GOT3 (cell line): ENCODE results near the gene NCKAP5.

Experiments used
- DNase-seq: peaks from one replicate; lab custom pipeline; 2025; ENCODE audit warnings: mixed read lengths; lab: John Stamatoyannopoulos, UW

Gene NCKAP5

GRCh38 chr2:133382566-133382965, 185.7 kb downstream of the NCKAP5 start:
- DNase-seq, result no peak

GRCh38 chr2:133380991-133381390, 187.3 kb downstream of the NCKAP5 start:
- DNase-seq, result no peak

- no peak for DNase-seq
Observed at GRCh38 chr2:133378928-133379549, 189.2 kb downstream of the NCKAP5 start.

GRCh38 chr2:133378386-133378785, 189.9 kb downstream of the NCKAP5 start:
- DNase-seq, result no peak

GRCh38 chr2:133377599-133377998, 190.7 kb downstream of the NCKAP5 start:
- no peak for DNase-seq

- DNase-seq, result no peak
Observed at GRCh38 chr2:133377021-133377481, 191.2 kb downstream of the NCKAP5 start.

GRCh38 chr2:133374781-133375180, 193.5 kb downstream of the NCKAP5 start:
- DNase-seq, result no peak

GRCh38 chr2:133371286-133371685, 197.0 kb downstream of the NCKAP5 start:
- DNase-seq, result no peak

GRCh38 chr2:133369901-133370658, 198.2 kb downstream of the NCKAP5 start:
- DNase-seq, result no peak

- DNase-seq, result no peak
Observed at GRCh38 chr2:133365117-133365516, 203.1 kb downstream of the NCKAP5 start.

- no peak for DNase-seq
Observed at GRCh38 chr2:133364636-133365035, 203.6 kb downstream of the NCKAP5 start.

- DNase-seq, result no peak
Observed at GRCh38 chr2:133363884-133364283, 204.4 kb downstream of the NCKAP5 start.

- DNase-seq, result no peak
Observed at GRCh38 chr2:133362061-133362476, 206.2 kb downstream of the NCKAP5 start.

- no peak for DNase-seq
Observed at GRCh38 chr2:133360882-133361281, 207.4 kb downstream of the NCKAP5 start.

GRCh38 chr2:133360190-133360589, 208.1 kb downstream of the NCKAP5 start:
- no peak for DNase-seq

- no peak for DNase-seq
Observed at GRCh38 chr2:133352719-133353118, 215.5 kb downstream of the NCKAP5 start.

GRCh38 chr2:133346654-133347053, 221.6 kb downstream of the NCKAP5 start:
- no peak for DNase-seq

GRCh38 chr2:133345638-133346037, 222.6 kb downstream of the NCKAP5 start:
- no peak for DNase-seq

- no peak for DNase-seq
Observed at GRCh38 chr2:133344849-133345248, 223.4 kb downstream of the NCKAP5 start.

GRCh38 chr2:133343018-133343352, 225.3 kb downstream of the NCKAP5 start:
- no peak for DNase-seq

GRCh38 chr2:133342286-133343017, 225.8 kb downstream of the NCKAP5 start:
- DNase-seq, result no peak

GRCh38 chr2:133341575-133341974, 226.7 kb downstream of the NCKAP5 start:
- DNase-seq, result no peak

- no peak for DNase-seq
Observed at GRCh38 chr2:133338224-133338623, 230.0 kb downstream of the NCKAP5 start.
